MM.1S (cell line): ENCODE measurements around the gene SDCCAG8.

Experiments used
- EZH2 ChIP-seq: fragments of 300-600 bp; sonication (generic); optimal IDR thresholded peaks from 2 replicates; pipeline ENCODE3; 2017; ENCODE audit warnings: low read depth, mild to moderate bottlenecking, antibody characterized with exemption, low read length, mixed read lengths
- EZH2phosphoT487 ChIP-seq: fragments of 300-600 bp; sonication (generic); IDR thresholded peaks from 2 replicates; pipeline ENCODE4 v1.6.1; 2018; ENCODE audit warnings: antibody characterized with exemption, low read length
- TF ChIP-seq, protein P1 (sequence below): fragments of 300-600 bp; sonication (generic); IDR thresholded peaks from 2 replicates; pipeline ENCODE4 v1.5.1; 2016; ENCODE audit warnings: antibody characterized with exemption, low read length, mixed read lengths

DNA sequence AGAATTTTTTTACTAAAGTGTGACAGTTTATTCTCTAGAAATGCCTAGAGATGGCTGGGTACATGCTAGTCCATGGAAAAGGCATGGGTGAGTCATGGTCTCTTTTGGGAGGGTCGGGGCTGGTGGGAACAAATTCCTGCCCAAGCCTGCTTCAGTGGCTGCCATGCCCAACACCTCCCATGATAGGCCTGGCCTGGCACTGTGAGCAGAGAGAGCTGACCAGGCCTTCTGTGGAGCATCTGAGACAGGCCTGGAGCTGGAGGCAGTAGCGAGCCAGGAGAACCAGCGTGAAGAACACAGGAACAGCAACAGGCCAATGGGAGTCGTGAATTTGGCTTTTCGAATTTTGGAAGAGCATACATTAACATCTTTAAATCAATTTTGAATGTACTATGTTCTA is 209.2 kb downstream of the SDCCAG8 start:
- TF ChIP-seq, protein P1, sequence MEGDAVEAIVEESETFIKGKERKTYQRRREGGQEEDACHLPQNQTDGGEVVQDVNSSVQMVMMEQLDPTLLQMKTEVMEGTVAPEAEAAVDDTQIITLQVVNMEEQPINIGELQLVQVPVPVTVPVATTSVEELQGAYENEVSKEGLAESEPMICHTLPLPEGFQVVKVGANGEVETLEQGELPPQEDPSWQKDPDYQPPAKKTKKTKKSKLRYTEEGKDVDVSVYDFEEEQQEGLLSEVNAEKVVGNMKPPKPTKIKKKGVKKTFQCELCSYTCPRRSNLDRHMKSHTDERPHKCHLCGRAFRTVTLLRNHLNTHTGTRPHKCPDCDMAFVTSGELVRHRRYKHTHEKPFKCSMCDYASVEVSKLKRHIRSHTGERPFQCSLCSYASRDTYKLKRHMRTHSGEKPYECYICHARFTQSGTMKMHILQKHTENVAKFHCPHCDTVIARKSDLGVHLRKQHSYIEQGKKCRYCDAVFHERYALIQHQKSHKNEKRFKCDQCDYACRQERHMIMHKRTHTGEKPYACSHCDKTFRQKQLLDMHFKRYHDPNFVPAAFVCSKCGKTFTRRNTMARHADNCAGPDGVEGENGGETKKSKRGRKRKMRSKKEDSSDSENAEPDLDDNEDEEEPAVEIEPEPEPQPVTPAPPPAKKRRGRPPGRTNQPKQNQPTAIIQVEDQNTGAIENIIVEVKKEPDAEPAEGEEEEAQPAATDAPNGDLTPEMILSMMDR: no peak
- TF ChIP-seq EZH2phosphoT487: no peak
- TF ChIP-seq EZH2: no peak
